ENCODE results near the gene MGAT3. TPM values are rescaled to one million over a fixed set of nuclear protein-coding genes. Genes with fewer than 3 reads are reported as not detected.

Gene MGAT3, protein sequence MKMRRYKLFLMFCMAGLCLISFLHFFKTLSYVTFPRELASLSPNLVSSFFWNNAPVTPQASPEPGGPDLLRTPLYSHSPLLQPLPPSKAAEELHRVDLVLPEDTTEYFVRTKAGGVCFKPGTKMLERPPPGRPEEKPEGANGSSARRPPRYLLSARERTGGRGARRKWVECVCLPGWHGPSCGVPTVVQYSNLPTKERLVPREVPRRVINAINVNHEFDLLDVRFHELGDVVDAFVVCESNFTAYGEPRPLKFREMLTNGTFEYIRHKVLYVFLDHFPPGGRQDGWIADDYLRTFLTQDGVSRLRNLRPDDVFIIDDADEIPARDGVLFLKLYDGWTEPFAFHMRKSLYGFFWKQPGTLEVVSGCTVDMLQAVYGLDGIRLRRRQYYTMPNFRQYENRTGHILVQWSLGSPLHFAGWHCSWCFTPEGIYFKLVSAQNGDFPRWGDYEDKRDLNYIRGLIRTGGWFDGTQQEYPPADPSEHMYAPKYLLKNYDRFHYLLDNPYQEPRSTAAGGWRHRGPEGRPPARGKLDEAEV
- total RNA-seq (2016; rRNA removed; fragmentation: Illumina TruSeq; extraction: Trizol) = 0.15 TPM in 1 of 2 replicates, not detected in the other
- not detected in 2 replicates for total RNA-seq (2016; cell fraction: cytosol; rRNA removed; fragmentation: Illumina TruSeq; extraction: Trizol; ENCODE audit: low read depth)
- total RNA-seq (2016; cell fraction: insoluble cytoplasmic fraction; rRNA removed; fragmentation: Illumina TruSeq; extraction: Trizol) = 0.02 TPM in 1 of 2 replicates, not detected in the other
- total RNA-seq (2016; cell fraction: membrane; rRNA removed; fragmentation: Illumina TruSeq; extraction: Trizol) = not detected in 2 replicates
- total RNA-seq (2016; cell fraction: nucleus; rRNA removed; fragmentation: Illumina TruSeq; extraction: Trizol) = not detected in 2 replicates
- 0.04 and 0.11 TPM in 2 replicates for polyA plus RNA-seq (2011; rRNA removed)
- 0.03 and 0.11 TPM in 2 replicates for polyA plus RNA-seq (2011; cell fraction: cytosol; rRNA removed)
- 0.05 and 0.13 TPM in 2 replicates for polyA plus RNA-seq (2011; cell fraction: nucleus; rRNA removed)
- polyA plus RNA-seq (2012) = 0.08 and 0.09 TPM in 2 replicates
- not detected in 2 replicates for polyA plus RNA-seq (2016; cell fraction: cytosol; fragmentation: Illumina TruSeq; extraction: Trizol; ENCODE audit: low read depth)
- not detected in 2 replicates for polyA plus RNA-seq (2016; cell fraction: insoluble cytoplasmic fraction; fragmentation: Illumina TruSeq; extraction: Trizol; ENCODE audit: low read depth)
- polyA plus RNA-seq (2016; cell fraction: membrane; fragmentation: Illumina TruSeq; extraction: Trizol; ENCODE audit: low read depth) = not detected in 2 replicates
- polyA plus RNA-seq (2016; cell fraction: nucleus; fragmentation: Illumina TruSeq; extraction: Trizol; ENCODE audit: insufficient read depth, low read depth) = 0.11 TPM in 1 of 2 replicates, not detected in the other
- polyA minus RNA-seq (2011; rRNA and poly(A)+ RNA removed; ENCODE audit: low replicate concordance) = 0.10 and 0.33 TPM in 2 replicates
- polyA minus RNA-seq (2011; cell fraction: cytosol; rRNA and poly(A)+ RNA removed) = 0.20 TPM in 1 of 2 replicates, not detected in the other
- not detected in 2 replicates for polyA minus RNA-seq (2011; cell fraction: nucleus; rRNA and poly(A)+ RNA removed)
- Bru-seq, nascent RNA = percentile 6 among the genes with signal in this experiment
- percentile 8 among the genes with signal in this experiment for BruChase-seq, experiment 1, labeled RNA remaining after a 6-hour chase
- BruChase-seq, experiment 2, labeled RNA remaining after a 2-hour chase = percentile 3 among the genes with signal in this experiment
- long read RNA-seq, experiment 1 = 0 reads
- long read RNA-seq, experiment 2 = 0 reads

DNA sequence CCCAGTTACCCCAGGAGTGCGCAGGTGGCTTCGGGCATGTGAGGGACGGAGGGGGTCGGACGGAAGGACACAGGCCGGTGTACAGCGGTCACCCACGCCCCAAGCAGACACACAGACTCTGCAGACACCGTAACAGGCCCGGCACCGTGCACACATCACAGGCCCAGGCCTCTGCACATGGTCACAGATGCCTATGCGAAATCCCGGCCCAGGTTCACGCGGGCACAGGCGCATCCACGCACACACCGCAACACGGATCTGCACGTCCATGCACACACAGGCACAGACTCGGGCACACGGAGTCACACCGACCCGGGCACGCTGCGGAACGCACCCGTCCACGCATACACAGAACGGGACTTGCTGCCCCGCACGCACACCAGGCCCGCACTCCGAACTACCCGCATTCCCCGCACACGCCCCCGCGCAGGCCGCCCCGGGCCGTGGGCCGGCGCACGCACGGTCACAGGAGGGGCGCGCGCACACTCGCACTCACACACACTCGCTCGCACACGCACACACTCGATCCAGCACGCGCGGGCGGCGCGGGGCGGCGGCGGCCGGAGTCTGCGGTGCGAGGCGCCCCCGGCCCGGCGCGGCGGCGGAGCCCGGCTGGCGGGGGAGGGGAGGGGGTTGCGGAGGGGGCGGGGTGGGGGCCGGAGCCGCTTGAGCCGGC, at the start of gene MGAT3:
Gene MGAT3 (plus strand): TSS at position 491 of the 676 bp plus-strand sequence. CDS start 30,336 bp downstream, outside the sequence.
- no peak within 1 kb of the TSS for H3K9ac ChIP-seq (ENCODE audit: insufficient read depth, low read depth, low read length)
- in situ Hi-C loops (cut with HindIII; ENCODE audit: extremely low pct_ligation_motif_present, low pct_unique_long_range_greater_than_20kb) = no loop called here
- no peak for DNase-seq (ENCODE audit: low spot score)
- no peaks in the 10 kb centered on the region for H3K9me3 ChIP-seq (ENCODE audit: low read length)
- no peak within 1 kb of the TSS; the same call in 1 of the 2 replicates for H3K4me2 ChIP-seq (ENCODE audit: low read depth, low read length)
- 93% methylated on average over 55 of the region's 80 CpGs for WGBS (ENCODE audit: low lambda C conversion rate)
- H3K79me2 ChIP-seq (ENCODE audit: insufficient read depth, low read length) = no peaks in the 10 kb centered on the region
- H4K20me1 ChIP-seq (ENCODE audit: insufficient read depth, low read length) = no peaks in the 10 kb centered on the region
- peaks cover 6 to 42% of the 10 kb centered on the region in 2 experiments; a peak in 4 of 5 replicates for H3K27me3 ChIP-seq (ENCODE audit: control insufficient read depth in 1 of 2, insufficient read depth in 2 of 2, low read length in 2 of 2)
- POLR2A ChIA-PET = no interaction called here
- intact Hi-C loops (cut with micrococcal nuclease; ENCODE audit: unreplicated experiment) = no loop called here
- H3K36me3 ChIP-seq (replicated peaks in 1 of 2; ENCODE audit: control insufficient read depth in 1 of 2, insufficient read depth in 2 of 2, low read length in 2 of 2) = no peaks in the 10 kb centered on the region
- ATAC-seq = peak; percentile 34; the same call in 1 of the 3 replicates
- CTCF ChIA-PET (ENCODE audit: low intra/inter-chr PET ratio, low total read pairs) = no interaction called here
- no TSS peak for BruUV-seq (replicated peaks)
- H3K27ac ChIP-seq (ENCODE audit: extremely low read length, insufficient read depth, low read length) = no peak within 1 kb of the TSS
- no peak within 1 kb of the TSS for H2AFZ ChIP-seq (ENCODE audit: low read length)
- no peak for FAIRE-seq
- no peaks in the 10 kb centered on the region for H3K4me1 ChIP-seq (ENCODE audit: insufficient read depth, low read length)
- no peak within 1 kb of the TSS; a peak in 1 of 6 replicates for H3K4me3 ChIP-seq (replicated peaks in 1 of 3; ENCODE audit: insufficient read depth in 1 of 3, low read depth in 2 of 3, low read length in 3 of 3)
- TF ChIP-seq, protein P1, sequence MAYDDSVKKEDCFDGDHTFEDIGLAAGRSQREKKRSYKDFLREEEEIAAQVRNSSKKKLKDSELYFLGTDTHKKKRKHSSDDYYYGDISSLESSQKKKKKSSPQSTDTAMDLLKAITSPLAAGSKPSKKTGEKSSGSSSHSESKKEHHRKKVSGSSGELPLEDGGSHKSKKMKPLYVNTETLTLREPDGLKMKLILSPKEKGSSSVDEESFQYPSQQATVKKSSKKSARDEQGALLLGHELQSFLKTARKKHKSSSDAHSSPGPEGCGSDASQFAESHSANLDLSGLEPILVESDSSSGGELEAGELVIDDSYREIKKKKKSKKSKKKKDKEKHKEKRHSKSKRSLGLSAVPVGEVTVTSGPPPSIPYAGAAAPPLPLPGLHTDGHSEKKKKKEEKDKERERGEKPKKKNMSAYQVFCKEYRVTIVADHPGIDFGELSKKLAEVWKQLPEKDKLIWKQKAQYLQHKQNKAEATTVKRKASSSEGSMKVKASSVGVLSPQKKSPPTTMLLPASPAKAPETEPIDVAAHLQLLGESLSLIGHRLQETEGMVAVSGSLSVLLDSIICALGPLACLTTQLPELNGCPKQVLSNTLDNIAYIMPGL (CRISPR knock-in tag; IDR thresholded peaks at IDR 0.05; ENCODE audit: borderline replicate concordance in 1 of 2, low read depth in 1 of 2) = no peak
- TF ChIP-seq, protein P2, sequence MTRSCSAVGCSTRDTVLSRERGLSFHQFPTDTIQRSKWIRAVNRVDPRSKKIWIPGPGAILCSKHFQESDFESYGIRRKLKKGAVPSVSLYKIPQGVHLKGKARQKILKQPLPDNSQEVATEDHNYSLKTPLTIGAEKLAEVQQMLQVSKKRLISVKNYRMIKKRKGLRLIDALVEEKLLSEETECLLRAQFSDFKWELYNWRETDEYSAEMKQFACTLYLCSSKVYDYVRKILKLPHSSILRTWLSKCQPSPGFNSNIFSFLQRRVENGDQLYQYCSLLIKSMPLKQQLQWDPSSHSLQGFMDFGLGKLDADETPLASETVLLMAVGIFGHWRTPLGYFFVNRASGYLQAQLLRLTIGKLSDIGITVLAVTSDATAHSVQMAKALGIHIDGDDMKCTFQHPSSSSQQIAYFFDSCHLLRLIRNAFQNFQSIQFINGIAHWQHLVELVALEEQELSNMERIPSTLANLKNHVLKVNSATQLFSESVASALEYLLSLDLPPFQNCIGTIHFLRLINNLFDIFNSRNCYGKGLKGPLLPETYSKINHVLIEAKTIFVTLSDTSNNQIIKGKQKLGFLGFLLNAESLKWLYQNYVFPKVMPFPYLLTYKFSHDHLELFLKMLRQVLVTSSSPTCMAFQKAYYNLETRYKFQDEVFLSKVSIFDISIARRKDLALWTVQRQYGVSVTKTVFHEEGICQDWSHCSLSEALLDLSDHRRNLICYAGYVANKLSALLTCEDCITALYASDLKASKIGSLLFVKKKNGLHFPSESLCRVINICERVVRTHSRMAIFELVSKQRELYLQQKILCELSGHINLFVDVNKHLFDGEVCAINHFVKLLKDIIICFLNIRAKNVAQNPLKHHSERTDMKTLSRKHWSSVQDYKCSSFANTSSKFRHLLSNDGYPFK (CRISPR knock-in tag; IDR thresholded peaks at IDR 0.05; ENCODE audit: borderline replicate concordance) = no peak
- TF ChIP-seq ZBTB38 (CRISPR knock-in tag; IDR thresholded peaks at IDR 0.05) = 0 out of 2 replicates have a peak, but pooled peaks have one; percentile 16
- TF ChIP-seq, protein P3, sequence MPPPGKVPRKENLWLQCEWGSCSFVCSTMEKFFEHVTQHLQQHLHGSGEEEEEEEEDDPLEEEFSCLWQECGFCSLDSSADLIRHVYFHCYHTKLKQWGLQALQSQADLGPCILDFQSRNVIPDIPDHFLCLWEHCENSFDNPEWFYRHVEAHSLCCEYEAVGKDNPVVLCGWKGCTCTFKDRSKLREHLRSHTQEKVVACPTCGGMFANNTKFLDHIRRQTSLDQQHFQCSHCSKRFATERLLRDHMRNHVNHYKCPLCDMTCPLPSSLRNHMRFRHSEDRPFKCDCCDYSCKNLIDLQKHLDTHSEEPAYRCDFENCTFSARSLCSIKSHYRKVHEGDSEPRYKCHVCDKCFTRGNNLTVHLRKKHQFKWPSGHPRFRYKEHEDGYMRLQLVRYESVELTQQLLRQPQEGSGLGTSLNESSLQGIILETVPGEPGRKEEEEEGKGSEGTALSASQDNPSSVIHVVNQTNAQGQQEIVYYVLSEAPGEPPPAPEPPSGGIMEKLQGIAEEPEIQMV (CRISPR knock-in tag; IDR thresholded peaks at IDR 0.05; ENCODE audit: low read depth) = no peak
